HL-60 (cell line): ENCODE results near the gene SYNM.

Experiments
- DNase-seq, 2 experiments: peaks; one replicate each; pipeline ENCODE4 v3.0.0-alpha.2; 2010 to 2020; ENCODE audit warnings: low read depth in 1 of 2, low spot score in 1 of 2
- H3K27ac ChIP-seq: fragments of 250-450 bp; sonication (Bioruptor Pico); replicated peaks from 2 replicates; pipeline ENCODE4 v1.5.1; 2020; ENCODE audit warnings: mild to moderate bottlenecking, moderate library complexity
- H3K27me3 ChIP-seq: fragments of 250-450 bp; sonication (Bioruptor Pico); 2 replicates; pipeline ENCODE4 v1.5.1; 2021; ENCODE audit warnings: mild to moderate bottlenecking, moderate library complexity; ENCODE audit not compliant: insufficient read depth, poor library complexity, severe bottlenecking
- H3K4me3 ChIP-seq: replicated peaks from 2 replicates; pipeline ENCODE4 v1.5.1; 2011; ENCODE audit warnings: mild to moderate bottlenecking, control low read depth, low read length; ENCODE audit not compliant: insufficient read depth
- GABPA ChIP-seq: IDR thresholded peaks from 2 replicates; pipeline ENCODE4 v1.6.1; 2012; ENCODE audit warnings: low read depth
- POLR2AphosphoS5 ChIP-seq: IDR thresholded peaks from 2 replicates; pipeline ENCODE4 v1.6.1; 2012; ENCODE audit warnings: low read depth
- SPI1 ChIP-seq: IDR thresholded peaks from 2 replicates; pipeline ENCODE4 v1.6.1; 2012; ENCODE audit warnings: low read depth, mild to moderate bottlenecking, borderline replicate concordance
- TF ChIP-seq, protein P1 (sequence below): IDR thresholded peaks from 2 replicates; pipeline ENCODE4 v1.6.1; 2012; ENCODE audit warnings: low read depth; ENCODE audit not compliant: insufficient replicate concordance
- TF ChIP-seq, protein P2 (sequence below): IDR thresholded peaks from one replicate; pipeline ENCODE4 v1.5.1; 2011; ENCODE audit warnings: low read length, control low read depth, inconsistent platforms; ENCODE audit not compliant: insufficient read depth

The SYNM gene

DNA sequence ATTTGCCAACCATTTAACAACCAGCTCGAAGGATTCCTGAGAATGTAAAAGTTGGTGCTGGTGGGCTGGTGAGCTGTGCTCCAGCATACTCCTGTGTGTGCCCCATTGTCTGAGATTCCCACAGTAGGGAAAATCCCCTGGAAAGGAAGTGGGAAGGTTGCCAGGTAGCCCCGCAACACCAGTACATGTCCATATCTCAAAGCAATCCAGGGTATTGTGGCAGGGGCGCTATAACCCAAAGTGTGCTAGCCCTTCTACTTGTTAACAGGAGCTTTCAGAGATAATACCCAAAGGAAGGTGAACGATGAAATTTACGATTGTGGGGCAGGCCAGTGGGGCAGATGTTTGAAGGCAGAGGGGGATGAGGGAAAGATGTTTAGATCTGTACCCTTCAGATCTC lies 42.7 kb upstream of the SYNM start:
- DNase-seq = no peak
- Histone ChIP-seq H3K27ac (no peak overlapping the region), H3K4me3 (no peak overlapping the region), H3K27me3 (no peaks in the 10 kb centered on the region)
- TF ChIP-seq, protein P1, sequence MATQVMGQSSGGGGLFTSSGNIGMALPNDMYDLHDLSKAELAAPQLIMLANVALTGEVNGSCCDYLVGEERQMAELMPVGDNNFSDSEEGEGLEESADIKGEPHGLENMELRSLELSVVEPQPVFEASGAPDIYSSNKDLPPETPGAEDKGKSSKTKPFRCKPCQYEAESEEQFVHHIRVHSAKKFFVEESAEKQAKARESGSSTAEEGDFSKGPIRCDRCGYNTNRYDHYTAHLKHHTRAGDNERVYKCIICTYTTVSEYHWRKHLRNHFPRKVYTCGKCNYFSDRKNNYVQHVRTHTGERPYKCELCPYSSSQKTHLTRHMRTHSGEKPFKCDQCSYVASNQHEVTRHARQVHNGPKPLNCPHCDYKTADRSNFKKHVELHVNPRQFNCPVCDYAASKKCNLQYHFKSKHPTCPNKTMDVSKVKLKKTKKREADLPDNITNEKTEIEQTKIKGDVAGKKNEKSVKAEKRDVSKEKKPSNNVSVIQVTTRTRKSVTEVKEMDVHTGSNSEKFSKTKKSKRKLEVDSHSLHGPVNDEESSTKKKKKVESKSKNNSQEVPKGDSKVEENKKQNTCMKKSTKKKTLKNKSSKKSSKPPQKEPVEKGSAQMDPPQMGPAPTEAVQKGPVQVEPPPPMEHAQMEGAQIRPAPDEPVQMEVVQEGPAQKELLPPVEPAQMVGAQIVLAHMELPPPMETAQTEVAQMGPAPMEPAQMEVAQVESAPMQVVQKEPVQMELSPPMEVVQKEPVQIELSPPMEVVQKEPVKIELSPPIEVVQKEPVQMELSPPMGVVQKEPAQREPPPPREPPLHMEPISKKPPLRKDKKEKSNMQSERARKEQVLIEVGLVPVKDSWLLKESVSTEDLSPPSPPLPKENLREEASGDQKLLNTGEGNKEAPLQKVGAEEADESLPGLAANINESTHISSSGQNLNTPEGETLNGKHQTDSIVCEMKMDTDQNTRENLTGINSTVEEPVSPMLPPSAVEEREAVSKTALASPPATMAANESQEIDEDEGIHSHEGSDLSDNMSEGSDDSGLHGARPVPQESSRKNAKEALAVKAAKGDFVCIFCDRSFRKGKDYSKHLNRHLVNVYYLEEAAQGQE = no peak
- TF ChIP-seq, protein P2, sequence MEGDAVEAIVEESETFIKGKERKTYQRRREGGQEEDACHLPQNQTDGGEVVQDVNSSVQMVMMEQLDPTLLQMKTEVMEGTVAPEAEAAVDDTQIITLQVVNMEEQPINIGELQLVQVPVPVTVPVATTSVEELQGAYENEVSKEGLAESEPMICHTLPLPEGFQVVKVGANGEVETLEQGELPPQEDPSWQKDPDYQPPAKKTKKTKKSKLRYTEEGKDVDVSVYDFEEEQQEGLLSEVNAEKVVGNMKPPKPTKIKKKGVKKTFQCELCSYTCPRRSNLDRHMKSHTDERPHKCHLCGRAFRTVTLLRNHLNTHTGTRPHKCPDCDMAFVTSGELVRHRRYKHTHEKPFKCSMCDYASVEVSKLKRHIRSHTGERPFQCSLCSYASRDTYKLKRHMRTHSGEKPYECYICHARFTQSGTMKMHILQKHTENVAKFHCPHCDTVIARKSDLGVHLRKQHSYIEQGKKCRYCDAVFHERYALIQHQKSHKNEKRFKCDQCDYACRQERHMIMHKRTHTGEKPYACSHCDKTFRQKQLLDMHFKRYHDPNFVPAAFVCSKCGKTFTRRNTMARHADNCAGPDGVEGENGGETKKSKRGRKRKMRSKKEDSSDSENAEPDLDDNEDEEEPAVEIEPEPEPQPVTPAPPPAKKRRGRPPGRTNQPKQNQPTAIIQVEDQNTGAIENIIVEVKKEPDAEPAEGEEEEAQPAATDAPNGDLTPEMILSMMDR = no peak
- TF ChIP-seq SPI1 (no peak), GABPA (no peak), POLR2AphosphoS5 (no peak)

DNA sequence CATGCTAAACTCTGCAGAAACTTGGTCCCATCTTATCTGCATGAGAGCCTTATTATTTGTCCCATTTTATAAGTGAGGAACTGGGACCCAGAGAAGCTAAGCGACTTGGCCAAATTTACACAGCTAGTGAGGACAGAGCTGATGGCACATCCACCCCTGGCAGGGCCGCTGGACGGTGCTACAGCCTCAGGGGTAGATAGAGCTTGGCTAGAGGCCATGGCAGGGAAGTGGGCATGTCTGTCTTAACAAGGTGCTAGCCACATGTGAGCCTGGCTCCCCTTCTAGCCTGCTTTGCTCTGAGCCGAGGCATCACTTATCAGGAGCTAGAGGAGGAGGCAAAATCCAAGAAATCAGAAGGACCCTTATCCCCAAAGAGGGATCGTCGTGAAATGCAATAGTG lies 36.7 kb upstream of the SYNM start:
- H3K27ac ChIP-seq = no peak overlapping the region
- TF ChIP-seq, protein P1 = no peak
- TF ChIP-seq GABPA = no peak
- TF ChIP-seq SPI1 = no peak
- no peak for TF ChIP-seq POLR2AphosphoS5
- TF ChIP-seq, protein P2 = no peak
- no peak for DNase-seq
- no peaks in the 10 kb centered on the region for H3K27me3 ChIP-seq
- H3K4me3 ChIP-seq = no peak overlapping the region

DNA sequence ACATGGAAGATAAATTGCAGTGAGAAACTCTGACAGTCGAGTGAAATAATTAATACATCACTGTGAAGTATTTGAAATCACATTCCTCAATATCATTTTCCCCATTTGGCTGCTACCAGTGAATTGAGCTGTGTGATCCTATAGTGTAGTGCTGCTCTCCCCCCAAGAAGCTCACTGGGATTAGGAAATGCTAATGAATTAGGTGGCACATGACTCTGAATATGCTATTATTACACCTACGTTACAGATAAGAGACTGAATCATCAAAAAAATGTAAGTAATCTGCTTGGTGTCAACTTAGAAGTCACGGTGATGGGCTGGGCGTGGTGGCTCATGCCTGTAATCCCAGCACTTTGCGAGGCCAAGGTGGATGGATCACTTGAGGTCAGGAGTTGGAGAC lies 34.7 kb upstream of the SYNM start:
- no peak for DNase-seq

More for the DNA sequence above, 34.7 kb upstream of the SYNM start:
- no peak overlapping the region for H3K27ac ChIP-seq
- TF ChIP-seq POLR2AphosphoS5 (no peak), SPI1 (no peak), GABPA (no peak)
- TF ChIP-seq, protein P1 = no peak
- TF ChIP-seq, protein P2 = no peak
- H3K4me3 ChIP-seq = no peak overlapping the region
- H3K27me3 ChIP-seq = no peaks in the 10 kb centered on the region
